Right lobe of liver (tissue), 6 donors: ENCODE data around the gene SEC31A. TPM values are rescaled to one million over a fixed set of nuclear protein-coding genes. Genes with fewer than 3 reads are reported as not detected.
"Not testable (repeated sequence)": the region's sequence is repeated elsewhere in the genome, so short reads cannot be mapped to it uniquely, and the experiment has no call there.

Source experiments
- ATAC-seq, 4 donors: fragments of 200-7000 bp; cut with Tn5 transposase; one replicate each; pipeline ENCODE4 v1.9.1; 2020; ENCODE audit warnings: mild to moderate bottlenecking in 4 of 4, moderate library complexity in 4 of 4
- DNase-seq, 3 donors: peaks; one replicate each; pipeline ENCODE4 v3.0.0-alpha.2; 2020
- H3K27ac ChIP-seq, 3 donors: fragments of 200-600 bp; one replicate each; pipeline ENCODE4 v1.8.0; 2022
- H3K27me3 ChIP-seq, 2 donors: fragments of 200-600 bp; one replicate each; pipeline ENCODE4 v1.8.0; 2022
- H3K36me3 ChIP-seq, 4 donors: fragments of 200-600 bp; sonication (generic) in 1 of 4; one replicate each; pipeline versions ENCODE4 v1.5.1 to v1.8.0; 2017 to 2022; ENCODE audit warnings: control low read depth in 1 of 4
- H3K4me1 ChIP-seq, 4 donors: fragments of 200-600 bp; sonication (generic) in 1 of 4; one replicate each; pipeline versions ENCODE4 v1.5.1 to v1.8.0; 2017 to 2022; ENCODE audit warnings: control low read depth in 1 of 4
- H3K4me3 ChIP-seq, 3 donors: fragments of 200-600 bp; one replicate each; pipeline ENCODE4 v1.8.0; 2022
- H3K9me3 ChIP-seq, 4 donors: fragments of 200-600 bp; sonication (generic) in 1 of 4; one replicate each; pipeline versions ENCODE4 v1.5.1 to v1.8.0; 2017 to 2022; ENCODE audit warnings: control low read depth in 1 of 4
- CTCF ChIP-seq, 4 donors: fragments of 200-600 bp in 3 of 4; fragments of 450-650 bp in 1 of 4; IDR thresholded peaks; one replicate each; pipeline versions ENCODE4 v1.5.1 to v1.8.0; 2016 to 2022; ENCODE audit warnings: antibody characterized with exemption in 4 of 4, mild to moderate bottlenecking in 2 of 4
- POLR2A ChIP-seq: fragments of 450-650 bp; IDR thresholded peaks from one replicate; pipeline ENCODE4 v1.6.1; 2017; ENCODE audit warnings: antibody characterized with exemption, mild to moderate bottlenecking
- WGBS: methylation state at CpG from one replicate; pipeline ENCODE4 v1.1.6; 2018; ENCODE audit warnings: low coverage, low lambda C conversion rate; ENCODE audit not compliant: insufficient coverage; ENCODE audit errors: missing lambda C conversion rate; 5-methylcytosine and 5-hydroxymethylcytosine counted together
- intact Hi-C, 2 donors: fragments of 100-400 bp; cut with DNase I; formaldehyde crosslinking; loops; one replicate each; pipeline versions ENCODE4 v1.11.2 to v1.14.1; 2022
- total RNA-seq, 6 experiments: library from RNA; depleted of rRNA in 2 of 6; stranded (reverse); fragments of >200 nt in 2 of 6; fragmentation: NEBNext Ultra II Directional in 3 of 6; extraction: Animal tissue kit (Norgen Biotek cat#: 25700) in 3 of 6; gene quantifications; one replicate each; pipeline versions ENCODE4 v1.1.0 to v1.2.4, GENCODE V29; 2016 to 2023
- donor health status: DM: no; HTN: yes; CAD: no.
- donor health status: DM: no; HTN: no; CAD: no.
- donor health status: DM: no; HTN: no; CAD: no.
- donor health status: DM: no; HTN: yes; CAD: no.
- donor health status: DM: no; HTN: yes; CAD: no.

Gene SEC31A
- total RNA-seq, 6 experiments from 2014 or later = 117 to 161 (median 128) TPM

GRCh38 chr4:82864336-82864979 is 26.5 kb downstream of the SEC31A start:
- no peak for ATAC-seq
- H3K4me1 ChIP-seq = no peaks in the 10 kb centered on the region
- no peak for DNase-seq
- intact Hi-C loops = no loop called here
- WGBS = 77% methylated on average over 5 of the region's 6 CpGs
- H3K27me3 ChIP-seq = no peaks in the 10 kb centered on the region
- TF ChIP-seq POLR2A (no peak), CTCF (IDR thresholded peaks at IDR 0.05) (no peak)
- H3K9me3 ChIP-seq = no peaks in the 10 kb centered on the region
- H3K4me3 ChIP-seq = no peak overlapping the region
- peaks cover 0 to 77% (median 49%) of the 10 kb centered on the region in 4 donors for H3K36me3 ChIP-seq
- no peak overlapping the region for H3K27ac ChIP-seq

- H3K4me1 ChIP-seq = no peaks in the 10 kb centered on the region
- H3K27ac ChIP-seq = no peak overlapping the region
- no peaks in the 10 kb centered on the region for H3K27me3 ChIP-seq
- DNase-seq = no peak
- intact Hi-C loops = no loop called here
- H3K36me3 ChIP-seq = peaks cover 0 to 68% (median 40%) of the 10 kb centered on the region in 4 donors
- H3K4me3 ChIP-seq = no peak overlapping the region
- no peaks in the 10 kb centered on the region for H3K9me3 ChIP-seq
- TF ChIP-seq CTCF (IDR thresholded peaks at IDR 0.05) (no peak), POLR2A (no peak)
- no peak for ATAC-seq
Observed at GRCh38 chr4:82861529-82861928, 29.4 kb downstream of the SEC31A start.

GRCh38 chr4:82860487-82860886 is 30.5 kb downstream of the SEC31A start:
- H3K36me3 ChIP-seq = peaks cover 0 to 70% (median 36%) of the 10 kb centered on the region in 4 donors

GRCh38 chr4:82852751-82853285 is 38.1 kb downstream of the SEC31A start:
- TF ChIP-seq POLR2A (no peak), CTCF (IDR thresholded peaks at IDR 0.05) (no peak)
- no peaks in the 10 kb centered on the region for H3K27me3 ChIP-seq
- H3K9me3 ChIP-seq = no peaks in the 10 kb centered on the region
- no peaks in the 10 kb centered on the region for H3K4me1 ChIP-seq
- no peak for ATAC-seq
- intact Hi-C loops = no loop called here
- WGBS = 20% methylated on average over 1 of the region's 5 CpGs
- DNase-seq = no peak
- H3K36me3 ChIP-seq = peaks cover 8 to 91% (median 44%) of the 10 kb centered on the region in 4 donors
- H3K4me3 ChIP-seq = no peak overlapping the region
- H3K27ac ChIP-seq = no peak overlapping the region

More at GRCh38 chr4:82860487-82860886, 30.5 kb downstream of the SEC31A start:
- intact Hi-C loops, H3K4me3 ChIP-seq, H3K9me3 ChIP-seq, H3K27ac ChIP-seq, H3K27me3 ChIP-seq, H3K4me1 ChIP-seq, ATAC-seq, DNase-seq: not testable (repeated sequence)
- 94% methylated on average over 2 of the region's 2 CpGs for WGBS

- WGBS = 58% methylated on average over 1 of the region's 1 CpG
- Histone ChIP-seq H3K27me3 (no peaks in the 10 kb centered on the region), H3K9me3 (no peaks in the 10 kb centered on the region), H3K27ac (no peak overlapping the region), H3K36me3 (peaks cover 11 to 91% (median 45%) of the 10 kb centered on the region in 4 donors), H3K4me1 (no peaks in the 10 kb centered on the region), H3K4me3 (no peak overlapping the region)
- intact Hi-C loops = no loop called here
- ATAC-seq (peak in 2 of 4 donors; percentile 45 to 55), DNase-seq (no peak)
- TF ChIP-seq CTCF (IDR thresholded peaks at IDR 0.05) (peak; percentile 31 to 48 (median 37)), POLR2A (no peak)
Observed at GRCh38 chr4:82851885-82852750, 38.8 kb downstream of the SEC31A start.
